A673 (cell line): Measurements from ENCODE around the gene RPS6KL1.

Source experiments
- EZH2 ChIP-seq: fragments of 200-600 bp; sonication (generic); IDR thresholded peaks from 2 replicates; pipeline ENCODE4 v1.6.1; 2017; ENCODE audit warnings: borderline replicate concordance, low read depth, mild to moderate bottlenecking, mixed read lengths, antibody characterized with exemption, low read length; ENCODE audit not compliant: poor library complexity, severe bottlenecking
- TF ChIP-seq, protein P1 (sequence below): fragments of 300-800, 200-600 bp; sonication (generic); conservative IDR thresholded peaks from 2 replicates; pipeline ENCODE4 v1.5.1; 2017; ENCODE audit warnings: low read depth, mild to moderate bottlenecking, antibody characterized with exemption, low read length, moderate library complexity, mixed read lengths

DNA sequence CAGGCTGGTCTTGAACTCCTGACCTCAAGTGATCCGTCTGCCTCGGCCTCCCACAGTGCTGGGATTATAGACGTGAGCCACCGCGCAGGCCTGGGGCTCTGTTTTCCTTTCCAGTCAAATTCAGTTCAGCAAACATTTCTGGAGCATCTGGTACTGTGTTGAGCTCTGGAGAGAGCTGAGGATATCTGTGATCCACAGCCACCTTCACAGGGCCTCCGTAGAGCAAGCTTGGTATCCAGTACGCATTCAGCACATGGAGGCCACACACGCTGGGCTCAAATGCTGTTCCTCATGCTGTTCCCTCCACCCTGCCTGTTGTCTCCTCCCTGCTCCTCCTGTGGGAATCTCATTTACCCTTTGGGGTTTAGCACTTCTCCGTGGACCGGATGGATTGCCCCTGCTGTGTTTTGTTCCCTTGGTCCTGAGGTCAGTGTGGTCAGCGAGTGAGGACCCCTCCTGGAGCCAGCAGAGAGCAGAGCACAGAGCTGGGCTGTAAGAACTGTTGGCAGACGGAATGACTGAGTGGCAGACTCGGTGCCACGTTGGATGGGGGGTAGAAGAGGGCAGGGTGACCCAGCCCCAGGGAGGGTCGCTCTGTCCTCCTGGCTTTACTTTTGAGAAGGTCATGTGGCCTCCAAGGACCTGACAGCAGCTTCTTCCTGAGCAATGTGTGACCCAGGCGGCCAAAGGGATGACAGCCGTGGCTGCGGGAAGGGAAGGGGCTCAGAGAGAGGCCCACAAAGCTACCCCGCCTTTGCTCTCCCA is 891 bp downstream of the RPS6KL1 start:
- TF ChIP-seq, protein P1, sequence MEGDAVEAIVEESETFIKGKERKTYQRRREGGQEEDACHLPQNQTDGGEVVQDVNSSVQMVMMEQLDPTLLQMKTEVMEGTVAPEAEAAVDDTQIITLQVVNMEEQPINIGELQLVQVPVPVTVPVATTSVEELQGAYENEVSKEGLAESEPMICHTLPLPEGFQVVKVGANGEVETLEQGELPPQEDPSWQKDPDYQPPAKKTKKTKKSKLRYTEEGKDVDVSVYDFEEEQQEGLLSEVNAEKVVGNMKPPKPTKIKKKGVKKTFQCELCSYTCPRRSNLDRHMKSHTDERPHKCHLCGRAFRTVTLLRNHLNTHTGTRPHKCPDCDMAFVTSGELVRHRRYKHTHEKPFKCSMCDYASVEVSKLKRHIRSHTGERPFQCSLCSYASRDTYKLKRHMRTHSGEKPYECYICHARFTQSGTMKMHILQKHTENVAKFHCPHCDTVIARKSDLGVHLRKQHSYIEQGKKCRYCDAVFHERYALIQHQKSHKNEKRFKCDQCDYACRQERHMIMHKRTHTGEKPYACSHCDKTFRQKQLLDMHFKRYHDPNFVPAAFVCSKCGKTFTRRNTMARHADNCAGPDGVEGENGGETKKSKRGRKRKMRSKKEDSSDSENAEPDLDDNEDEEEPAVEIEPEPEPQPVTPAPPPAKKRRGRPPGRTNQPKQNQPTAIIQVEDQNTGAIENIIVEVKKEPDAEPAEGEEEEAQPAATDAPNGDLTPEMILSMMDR, result no peak
- no peak for TF ChIP-seq EZH2
